Stimulated activated CD4-positive, alpha-beta T cell treated with anti-CD3 and anti-CD28 coated beads, Interleukin-1b, Interleukin-23, amount 100 ng/mL, for 4 hours (primary cell): ENCODE measurements around the gene FBH1.
A peak's percentile ranks its signal among the peaks of the same experiment; 100 is the strongest.
"Not testable (repeated sequence)": the region's sequence is repeated elsewhere in the genome, so short reads cannot be mapped to it uniquely, and the experiment has no call there.

Experiments
- DNase-seq, 2 donors: peaks; one replicate each; pipeline ENCODE4 v3.0.0-alpha.2; 2020; ENCODE audit warnings: low read depth in 2 of 2

The FBH1 gene

GRCh38 chr10:5889624-5890451, at the start of gene FBH1, which contains the start of gene ANKRD16:
FBH1 (plus strand) TSS chr10:5890243; CDS start chr10:5890346, 103 bp downstream.
ANKRD16 (minus strand) TSS chr10:5889893; CDS start chr10:5889354, 539 bp downstream.
- peak; percentile 96 to 98 for DNase-seq

DNA sequence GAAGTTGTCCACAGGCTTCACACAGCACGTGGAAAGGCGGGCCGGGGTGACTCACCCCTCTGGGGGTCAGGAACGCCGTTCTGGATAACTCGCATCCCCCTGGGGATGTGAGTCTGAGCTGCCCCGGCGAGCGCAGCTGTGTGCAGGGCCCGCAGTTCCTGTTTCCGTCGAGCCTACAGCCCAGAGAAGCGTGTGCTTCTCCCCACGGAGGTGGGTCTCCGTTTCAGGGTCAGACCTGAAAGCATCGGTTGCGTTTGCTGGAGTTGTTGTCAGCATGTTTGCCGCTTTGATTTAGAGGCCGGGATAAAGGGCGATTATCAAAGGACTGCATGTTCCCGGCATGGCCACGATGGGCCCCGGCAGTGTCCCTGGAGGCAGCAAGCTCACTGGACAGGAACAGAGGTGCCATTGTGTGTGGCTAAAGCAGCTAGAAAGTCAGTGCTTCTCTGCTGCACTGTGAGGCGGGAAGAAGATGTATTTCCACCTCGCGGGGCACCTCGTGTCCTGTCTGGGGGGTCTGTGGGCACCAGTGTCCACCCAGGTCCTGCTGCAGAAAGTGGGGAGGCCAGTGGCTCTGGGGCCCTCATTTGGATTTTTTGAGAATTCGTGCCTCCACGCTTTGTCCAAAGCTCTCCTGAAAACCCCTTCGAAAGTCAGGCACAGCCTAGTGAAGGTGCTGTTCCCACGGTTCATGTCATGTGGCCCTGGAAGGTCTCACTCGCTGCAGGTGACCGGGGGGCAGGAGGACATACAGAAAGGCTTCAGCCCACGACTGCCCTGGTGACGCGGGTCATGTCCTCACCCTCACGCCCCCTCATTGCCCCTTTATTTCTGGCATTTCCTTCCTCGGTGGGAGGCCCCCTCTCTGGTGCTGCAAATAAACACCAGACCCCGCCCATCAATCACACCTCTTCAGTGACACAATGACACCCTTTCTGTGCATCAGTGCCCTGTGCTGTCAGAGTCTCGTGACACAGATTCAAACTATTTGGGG, 49.4 kb upstream of the FBH1 start:
- DNase-seq: no peak

GRCh38 chr10:5841965-5842364, 48.1 kb upstream of the FBH1 start:
- DNase-seq: no peak

DNA sequence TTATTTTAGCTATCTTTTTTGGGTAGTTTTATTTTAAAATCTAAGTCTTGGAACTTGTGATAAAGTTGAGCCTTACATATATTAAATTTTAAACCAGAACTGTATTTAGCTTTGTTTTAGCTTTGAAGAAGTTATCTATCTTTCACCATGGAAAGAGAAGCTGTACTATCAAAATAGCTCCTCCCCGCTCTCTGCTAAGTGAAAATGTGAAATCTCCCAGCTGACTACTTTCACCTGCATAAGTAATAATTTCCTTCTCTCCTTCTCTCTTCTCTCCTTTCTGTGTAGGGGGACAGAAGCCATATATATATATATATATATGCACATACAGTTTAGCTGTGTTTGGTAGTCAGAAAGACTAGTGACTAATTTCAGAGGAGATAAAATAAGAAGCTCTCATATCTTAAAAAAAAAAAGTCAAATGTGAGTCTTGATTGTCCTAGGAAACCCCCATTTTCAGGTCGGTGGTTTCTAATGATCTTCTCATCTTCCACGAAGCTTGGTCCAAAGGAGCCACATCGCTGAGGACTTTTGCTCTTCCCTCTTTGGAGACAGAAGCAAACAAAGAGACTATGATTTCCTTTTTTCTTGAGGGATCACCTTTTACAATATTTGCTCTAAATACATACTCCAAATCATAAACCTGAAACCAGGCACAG, 46.2 kb upstream of the FBH1 start:
- no peak for DNase-seq

- no peak for DNase-seq
These were observed 45.5 kb upstream of the FBH1 start for GRCh38 chr10:5844345-5845055.

GRCh38 chr10:5846667-5847066, 43.4 kb upstream of the FBH1 start:
- not testable (repeated sequence) for DNase-seq

- no peak for DNase-seq
These were observed 35.9 kb upstream of the FBH1 start for GRCh38 chr10:5854131-5854475.

GRCh38 chr10:5855979-5856700, 33.9 kb upstream of the FBH1 start:
- no peak for DNase-seq

- no peak for DNase-seq
These were observed 33.4 kb upstream of the FBH1 start for GRCh38 chr10:5856701-5857004.

- no peak for DNase-seq
These were observed 31.2 kb upstream of the FBH1 start for GRCh38 chr10:5858811-5859210.

GRCh38 chr10:5860066-5860465, 30.0 kb upstream of the FBH1 start:
- DNase-seq: no peak

DNA sequence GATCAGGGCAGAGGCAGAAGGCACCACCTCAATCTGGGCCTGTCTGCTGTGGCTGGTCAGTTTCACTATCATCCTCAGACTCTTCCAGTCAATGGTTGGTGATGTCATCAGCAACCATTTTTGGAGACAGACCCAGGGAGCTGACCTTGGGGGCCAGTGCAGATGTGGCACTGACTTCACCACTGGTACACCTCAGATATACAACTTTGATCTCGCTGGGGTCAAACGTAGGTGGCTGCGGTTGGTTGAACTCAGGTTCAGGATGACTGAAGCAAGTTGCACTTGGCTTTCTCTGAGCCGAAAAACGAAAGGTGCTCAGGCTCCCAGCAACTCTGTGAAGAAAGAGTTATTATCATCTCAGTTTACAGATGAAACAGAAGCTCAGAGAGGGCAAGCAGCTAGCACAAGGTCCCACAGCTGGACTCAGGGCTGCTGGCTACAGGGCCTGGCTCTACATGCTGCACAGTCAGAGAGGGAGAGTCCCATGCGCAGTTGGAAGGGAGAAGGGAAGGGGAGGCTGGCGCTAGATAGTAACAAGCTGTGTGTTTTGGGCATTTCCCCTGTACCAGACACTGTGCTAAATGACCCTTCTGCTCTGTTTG, 27.6 kb upstream of the FBH1 start:
- DNase-seq: no peak

- not testable (repeated sequence) for DNase-seq
These were observed 26.9 kb upstream of the FBH1 start for GRCh38 chr10:5862981-5863685.

DNA sequence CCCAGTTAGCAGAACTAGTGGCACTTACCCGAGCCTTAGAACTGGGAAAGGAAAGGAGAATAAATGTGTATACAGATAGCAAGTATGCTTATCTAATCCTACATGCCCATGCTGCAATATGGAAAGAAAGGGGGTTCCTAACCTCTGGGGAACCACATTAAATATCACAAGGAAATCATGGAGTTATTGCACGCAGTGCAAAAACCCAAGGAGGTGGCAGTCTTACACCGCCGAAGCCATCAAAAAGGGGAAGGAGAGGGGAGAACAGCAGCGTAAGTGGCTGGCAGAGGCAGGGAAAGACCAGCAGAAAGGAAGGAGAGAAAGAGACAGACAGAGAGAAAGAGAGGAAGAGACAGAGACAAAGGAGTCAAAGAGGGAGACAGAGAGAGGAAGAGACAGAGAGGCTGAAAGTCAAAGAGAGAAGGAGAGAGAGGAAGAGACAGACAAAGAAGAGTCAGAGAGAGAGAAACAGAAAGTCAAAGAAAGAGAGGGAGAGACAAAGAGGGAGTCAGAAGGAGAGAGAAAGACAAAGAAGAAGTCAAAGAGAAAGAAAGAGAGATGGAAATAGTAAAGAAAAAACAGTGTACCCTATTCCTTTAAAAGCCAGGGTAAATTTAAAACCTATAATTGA, 23.5 kb upstream of the FBH1 start:
- not testable (repeated sequence) for DNase-seq

- DNase-seq: not testable (repeated sequence)
These were observed 22.9 kb upstream of the FBH1 start for GRCh38 chr10:5867091-5867615.

DNA sequence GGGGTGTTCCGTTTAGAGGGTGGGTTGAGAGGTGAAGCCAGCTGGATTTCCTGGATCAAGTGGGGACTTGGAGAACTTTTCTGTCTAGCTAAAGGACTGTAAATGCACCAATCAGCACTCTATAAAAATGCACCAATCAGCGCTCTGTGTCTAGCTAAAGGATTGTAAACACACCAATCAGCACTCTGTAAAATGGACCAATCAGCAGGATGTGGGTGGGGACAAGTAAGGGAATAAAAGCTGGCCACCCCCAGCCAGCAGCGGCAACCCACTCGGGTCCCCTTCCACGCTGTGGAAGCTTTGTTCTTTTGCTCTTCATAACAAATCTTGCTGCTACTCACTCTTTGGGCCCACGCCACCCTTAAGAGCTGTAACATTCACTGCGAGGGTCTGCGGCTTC, 21.7 kb upstream of the FBH1 start:
- not testable (repeated sequence) for DNase-seq

- DNase-seq: no peak
These were observed 20.9 kb upstream of the FBH1 start for GRCh38 chr10:5869156-5869555.

- no peak for DNase-seq
These were observed 18.4 kb upstream of the FBH1 start for GRCh38 chr10:5871596-5871995.

DNA sequence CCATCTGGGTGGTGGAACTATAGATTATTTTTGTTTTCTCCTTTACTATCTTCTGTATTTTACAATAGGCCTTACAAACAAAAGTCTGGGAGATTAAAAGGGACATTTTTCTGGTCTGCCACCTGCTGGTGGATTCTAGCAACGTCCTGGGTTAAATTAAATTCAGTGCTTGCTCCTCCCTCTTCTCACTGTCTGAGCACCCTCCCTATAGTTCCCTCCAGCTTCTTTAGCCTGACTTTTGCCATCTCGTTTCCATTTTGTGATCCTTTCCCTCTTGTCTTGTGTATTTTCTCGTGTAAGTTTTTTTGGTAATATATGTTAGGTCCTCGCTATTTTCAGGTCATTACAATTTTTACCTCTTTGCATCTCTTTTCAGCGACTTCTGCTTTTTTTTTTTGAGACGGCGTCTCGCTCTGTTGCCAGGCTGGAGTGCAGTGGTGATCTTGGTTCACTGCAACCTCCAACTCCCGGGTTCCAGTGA, 16.5 kb upstream of the FBH1 start:
- peak; percentile 45 to 66 for DNase-seq
